HCT116 (cell line): Measurements from ENCODE around the gene SCN4A. TPM values are rescaled to one million over a fixed set of nuclear protein-coding genes. Genes with fewer than 3 reads are reported as not detected.

Experiments
- ATAC-seq: fragments of 200-7000 bp; cut with Tn5 transposase; 2 replicates; pipeline ENCODE4 v1.9.1; 2020; ENCODE audit warnings: mild to moderate bottlenecking, moderate library complexity
- BruUV-seq: library from RNA; stranded (reverse); fragments of 400-500 nt; replicated peaks from 2 replicates; lab custom pipeline; 2021; lab: Mats Ljungman, UMichigan
- CTCF ChIA-PET: fragments of 300-600 bp; sonication (Branson Sonifier 250); formaldehyde crosslinking; loops from one replicate; lab custom pipeline; 2021; ENCODE audit warnings: antibody characterized with exemption; lab: Charles Lee
- POLR2A ChIA-PET: fragments of 300-600, 350-600 bp; sonication (Branson Sonifier 250); formaldehyde crosslinking; loops from one replicate; lab custom pipeline; 2021; ENCODE audit warnings: antibody characterized with exemption; lab: Charles Lee
- RAD21 ChIA-PET, 2 experiments: fragments of 300-600 bp; sonication (Branson Sonifier 250); formaldehyde crosslinking; loops; one replicate each; lab custom pipeline; 2023; ENCODE audit warnings: low total read pairs in 2 of 2; ENCODE audit not compliant: uncharacterized antibody in 2 of 2, unreplicated experiment in 2 of 2, low non-redundant PET in 1 of 2; lab: Charles Lee
- DNase-seq: peaks from one replicate; pipeline ENCODE4 v3.0.0-alpha.2; 2010; ENCODE audit warnings: low read depth, low spot score
- H2AFZ ChIP-seq: fragments of 200-600 bp; shearing (Covaris generic), sonication (generic); 2 replicates; pipeline ENCODE4 v1.6.1; 2017; ENCODE audit warnings: low read depth, mixed run types, mixed read lengths, antibody characterized with exemption, low read length; ENCODE audit not compliant: poor library complexity, severe bottlenecking
- H3K27ac ChIP-seq: 2 replicates; pipeline ENCODE4 v1.5.1; 2012; ENCODE audit warnings: low read depth, low read length
- H3K27me3 ChIP-seq: fragments of 200-600 bp; sonication (generic); 2 replicates; pipeline ENCODE4 v1.6.1; 2016; ENCODE audit warnings: mixed run types, low read length, mixed read lengths; ENCODE audit not compliant: insufficient read depth
- H3K36me3 ChIP-seq, 2 experiments: fragments of 200-500 bp in 1 of 2; fragments of 200-600 bp in 1 of 2; sonication (Bioruptor generic) in 1 of 2; sonication (generic) in 1 of 2; 2 replicates each; pipeline versions ENCODE4 v1.5.1 to v1.6.1; 2014 to 2016; ENCODE audit warnings: low read length in 2 of 2, inconsistent platforms in 1 of 2, mixed read lengths in 1 of 2, mixed run types in 1 of 2; ENCODE audit not compliant: insufficient read depth in 2 of 2, control insufficient read depth in 1 of 2
- H3K4me1 ChIP-seq, 2 experiments: fragments of 200-600 bp in 1 of 2; sonication (generic) in 1 of 2; 2 replicates each; pipeline versions ENCODE4 v1.5.1 to v1.6.1; 2012 to 2017; ENCODE audit warnings: low read length in 2 of 2, inconsistent platforms in 1 of 2, mild to moderate bottlenecking in 1 of 2, mixed read lengths in 1 of 2, mixed run types in 1 of 2, moderate library complexity in 1 of 2; ENCODE audit not compliant: insufficient read depth in 2 of 2, control insufficient read depth in 1 of 2
- H3K4me2 ChIP-seq: fragments of 200-600 bp; sonication (generic); 2 replicates; pipeline ENCODE4 v1.6.1; 2017; ENCODE audit warnings: mixed run types, low read length, mixed read lengths
- H3K4me3 ChIP-seq, 2 experiments: fragments of 200-600 bp in 1 of 2; sonication (generic) in 1 of 2; replicated peaks in 1 of 2; 2 replicates each; pipeline ENCODE4 v1.5.1; 2011 to 2016; ENCODE audit warnings: low read length in 2 of 2, control low read depth in 1 of 2, low read depth in 1 of 2, mild to moderate bottlenecking in 1 of 2, mixed read lengths in 1 of 2, mixed run types in 1 of 2
- H3K79me2 ChIP-seq: fragments of 200-600 bp; sonication (generic); 2 replicates; pipeline ENCODE4 v1.6.1; 2017; ENCODE audit warnings: mild to moderate bottlenecking, mixed run types, low read length, moderate library complexity, mixed read lengths; ENCODE audit not compliant: insufficient read depth
- H3K9ac ChIP-seq: fragments of 200-600 bp; sonication (generic); 2 replicates; pipeline ENCODE4 v1.6.1; 2016; ENCODE audit warnings: low read length, mixed read lengths
- H3K9me2 ChIP-seq: fragments of 200-600 bp; sonication (generic), shearing (Covaris generic); 2 replicates; pipeline ENCODE4 v1.6.1; 2017; ENCODE audit warnings: mixed run types, mild to moderate bottlenecking, moderate library complexity; ENCODE audit not compliant: insufficient read depth
- H3K9me3 ChIP-seq, 2 experiments: fragments of 200-500 bp in 1 of 2; fragments of 200-600 bp in 1 of 2; sonication (Bioruptor generic) in 1 of 2; sonication (generic) in 1 of 2; 2 replicates each; pipeline ENCODE4 v1.6.1; 2014 to 2017; ENCODE audit warnings: low read length in 2 of 2, mixed read lengths in 2 of 2, inconsistent platforms in 1 of 2, low read depth in 1 of 2, mild to moderate bottlenecking in 1 of 2, mixed run types in 1 of 2, moderate library complexity in 1 of 2; ENCODE audit not compliant: control insufficient read depth in 1 of 2, insufficient read depth in 1 of 2
- H4K20me1 ChIP-seq: fragments of 200-600 bp; sonication (generic), shearing (Covaris generic); 2 replicates; pipeline ENCODE4 v1.6.1; 2017; ENCODE audit warnings: mixed run types, mild to moderate bottlenecking, moderate library complexity; ENCODE audit not compliant: insufficient read depth
- ATF3 ChIP-seq: IDR thresholded peaks from 2 replicates; pipeline ENCODE4 v1.6.1; 2012
- CBX3 ChIP-seq: IDR thresholded peaks from 2 replicates; pipeline ENCODE4 v1.6.1; 2012; ENCODE audit warnings: low read depth
- CEBPB ChIP-seq: IDR thresholded peaks from 2 replicates; pipeline ENCODE4 v1.6.1; 2012; ENCODE audit warnings: low read depth
- CTCF ChIP-seq, 3 experiments: fragments of 200-600 bp in 1 of 3; sonication (generic) in 1 of 3; IDR thresholded peaks in 2 of 3; conservative IDR thresholded peaks in 1 of 3; 2 replicates each; pipeline ENCODE4 v1.5.1; 2012 to 2017; ENCODE audit warnings: low read depth in 2 of 3, low read length in 2 of 3, antibody characterized with exemption in 1 of 3, borderline replicate concordance in 1 of 3, control low read depth in 1 of 3, mild to moderate bottlenecking in 1 of 3, mixed read lengths in 1 of 3, mixed run types in 1 of 3, moderate library complexity in 1 of 3; ENCODE audit not compliant: insufficient read depth in 1 of 3
- EGR1 ChIP-seq: IDR thresholded peaks from 2 replicates; pipeline ENCODE4 v1.6.1; 2012; ENCODE audit warnings: low read depth
- EZH2 ChIP-seq: fragments of 200-600 bp; sonication (generic); IDR thresholded peaks from 2 replicates; pipeline ENCODE4 v1.6.1; 2017; ENCODE audit warnings: antibody characterized with exemption, mixed run types
- EZH2phosphoT487 ChIP-seq: fragments of 200-600 bp; IDR thresholded peaks from 2 replicates; pipeline ENCODE4 v1.6.1; 2018; ENCODE audit warnings: antibody characterized with exemption, borderline replicate concordance
- FOSL1 ChIP-seq: IDR thresholded peaks from 2 replicates; pipeline ENCODE4 v1.6.1; 2012; ENCODE audit warnings: low read depth
- JUND ChIP-seq: IDR thresholded peaks from 2 replicates; pipeline ENCODE4 v1.6.1; 2012
- MAX ChIP-seq: IDR thresholded peaks from 2 replicates; pipeline ENCODE4 v1.6.1; 2012
- POLR2A ChIP-seq: IDR thresholded peaks from 2 replicates; pipeline ENCODE4 v1.7.0; 2011; ENCODE audit warnings: borderline replicate concordance; ENCODE audit not compliant: insufficient read depth, insufficient read length; ENCODE audit errors: extremely low read depth
- POLR2AphosphoS5 ChIP-seq: IDR thresholded peaks from 2 replicates; pipeline ENCODE4 v1.6.1; 2011; ENCODE audit warnings: mild to moderate bottlenecking, low read depth, low read length, moderate library complexity
- RAD21 ChIP-seq: IDR thresholded peaks from 2 replicates; pipeline ENCODE4 v1.6.1; 2012; ENCODE audit warnings: low read depth, mild to moderate bottlenecking
- REST ChIP-seq: IDR thresholded peaks from 2 replicates; pipeline ENCODE4 v1.6.1; 2012; ENCODE audit warnings: low read depth
- SIN3A ChIP-seq: IDR thresholded peaks from 2 replicates; pipeline ENCODE4 v1.6.1; 2012; ENCODE audit warnings: low read depth
- SP1 ChIP-seq: IDR thresholded peaks from 2 replicates; pipeline ENCODE4 v1.6.1; 2012; ENCODE audit warnings: low read depth
- SRF ChIP-seq: IDR thresholded peaks from 2 replicates; pipeline ENCODE4 v1.6.1; 2012; ENCODE audit warnings: low read depth
- TCF7L2 ChIP-seq: IDR thresholded peaks from 2 replicates; pipeline ENCODE4 v1.7.0; 2011; ENCODE audit warnings: borderline replicate concordance, inconsistent platforms; ENCODE audit not compliant: insufficient read depth, insufficient read length; ENCODE audit errors: extremely low read depth
- YY1 ChIP-seq: IDR thresholded peaks from 2 replicates; pipeline ENCODE4 v1.6.1; 2011; ENCODE audit warnings: low read length, low read depth, moderate library complexity, mild to moderate bottlenecking; ENCODE audit not compliant: insufficient replicate concordance; ENCODE audit errors: extremely low read depth
- ZFX ChIP-seq: fragments of 450-650 bp; IDR thresholded peaks from 2 replicates; pipeline ENCODE4 v1.6.1; 2017
- ZNF274 ChIP-seq: fragments of 200-500 bp; sonication (Bioruptor generic); IDR thresholded peaks from 2 replicates; pipeline ENCODE4 v1.6.1; 2014; ENCODE audit warnings: mild to moderate bottlenecking, low read depth, low read length, inconsistent platforms
- intact Hi-C: fragments of 100-400 bp; cut with micrococcal nuclease; formaldehyde crosslinking; loops from 2 replicates; pipeline ENCODE4 v1.10.0; 2022
- total RNA-seq: library from RNA; stranded (reverse); gene quantifications from one replicate; pipeline ENCODE4 v1.2.1, GENCODE V29; 2021; ENCODE audit not compliant: unreplicated experiment

The SCN4A gene
- total RNA-seq, 1 experiment from 2014 or later, result 2.7 TPM

GRCh38 chr17:63984651-63985386 is 12.1 kb upstream of the SCN4A start:
- ChIA-PET CTCF (interaction anchor here (0.6 to 7.3 kb wide), 10 partner anchors 9 to 66 kb away, joined by 3 to 77 read pairs (median 4); partner anchors contain the start of gene GH1), RAD21 (interaction anchor here in 1 of 2 experiments (1.7 kb wide), 1 partner anchor 34 kb away, joined by 5 read pairs; no protein-coding TSS in a partner anchor), POLR2A (interaction anchor here (1.0 kb wide), 1 partner anchor 23 kb away, joined by 3 read pairs; no protein-coding TSS in a partner anchor)
- H3K9me3 ChIP-seq, result 0 out of 4 replicates have a peak, but pooled peaks cover 0 to 4% of the 10 kb centered on the region in 2 experiments
- DNase-seq (peak; percentile 64), ATAC-seq (peak; percentile 65)
- no peaks in the 10 kb centered on the region for H3K9me2 ChIP-seq
- H3K9ac ChIP-seq, result no peak overlapping the region
- no peaks in the 10 kb centered on the region for H3K27me3 ChIP-seq
- no peaks in the 10 kb centered on the region for H3K79me2 ChIP-seq
- no peaks in the 10 kb centered on the region for H4K20me1 ChIP-seq
- H3K36me3 ChIP-seq, result no peaks in the 10 kb centered on the region
- peak overlapping the region; percentile 49 for H3K4me2 ChIP-seq
- no TSS peak for BruUV-seq
- no peak overlapping the region for H2AFZ ChIP-seq
- no peak overlapping the region for H3K4me3 ChIP-seq
- no peak overlapping the region for H3K27ac ChIP-seq
- intact Hi-C loops, result no loop called here
- H3K4me1 ChIP-seq, result peaks cover 5 to 16% of the 10 kb centered on the region in 2 experiments
- TF ChIP-seq ZNF274 (no peak), CTCF (IDR thresholded peaks at IDR 0.05 in 2 of 3, conservative IDR thresholded peaks at IDR 0.05 in 1 of 3; ENCODE audit: borderline replicate concordance in 1 of 3, insufficient read depth in 1 of 3, low read depth in 2 of 3, low read length in 2 of 3) (no peak), SP1 (no peak; the same call in 1 of the 2 replicates), POLR2A (no peak), EGR1 (no peak), EZH2 (no peak), MAX (no peak; the same call in 1 of the 2 replicates), RAD21 (no peak), CEBPB (no peak), SRF (no peak), FOSL1 (peak; percentile 96), JUND (no peak; the same call in 1 of the 2 replicates), YY1 (no peak), TCF7L2 (peak; percentile 84), ATF3 (no peak), CBX3 (peak; percentile 56; the same call in 1 of the 2 replicates), REST (no peak), POLR2AphosphoS5 (peak; percentile 52; the same call in 1 of the 2 replicates), ZFX (no peak), EZH2phosphoT487 (no peak), SIN3A (no peak)
